K562 (cell line): ENCODE measurements around the gene PTGIS. TPM values are rescaled to one million over a fixed set of nuclear protein-coding genes. Genes with fewer than 3 reads are reported as not detected.

Experiments
- ATAC-seq: fragments of 200-7000 bp; cut with Tn5 transposase; 3 replicates; pipeline ENCODE4 v1.9.1; 2020; ENCODE audit warnings: moderate library complexity
- BruUV-seq: library from RNA; stranded (reverse); fragments of 400-500 nt; replicated peaks from 2 replicates; lab custom pipeline; 2021; lab: Mats Ljungman, UMichigan
- CTCF ChIA-PET: fragments of 300-600 bp; formaldehyde crosslinking; extraction: SDS; loops from one replicate; lab custom pipeline; 2021; ENCODE audit warnings: low intra/inter-chr PET ratio; lab: Yijun Ruan, JAX
- POLR2A ChIA-PET: fragments of 300-600, 350-650 bp; sonication (Branson Sonifier 250); formaldehyde crosslinking; extraction: SDS; loops from one replicate; lab custom pipeline; 2021; ENCODE audit warnings: antibody characterized with exemption, inconsistent platforms; lab: Yijun Ruan, JAX
- DNase-seq, 4 experiments: peaks; one replicate each; pipeline versions ENCODE4 v3.0.0 to v3.0.0-alpha.2; 2011 to 2018; ENCODE audit warnings: low spot score in 3 of 4, mixed read lengths in 3 of 4; ENCODE audit errors: extremely low read depth in 1 of 4
- FAIRE-seq: peaks from 2 replicates; lab custom pipeline; 2011; peaks lifted over from hg19 to GRCh38; lab: Jason Lieb, UNC
- H2AFZ ChIP-seq: 2 replicates; pipeline ENCODE4 v1.6.0; 2011; ENCODE audit warnings: low read depth, low read length, control low read depth, inconsistent platforms
- H3K27ac ChIP-seq: fragments of 200-600 bp; 3 replicates; pipeline ENCODE4 v1.8.0; 2011; ENCODE audit warnings: low read depth, mild to moderate bottlenecking, control low read depth, inconsistent platforms, low read length, moderate library complexity, mixed read lengths; ENCODE audit errors: extremely low read depth
- H3K27me3 ChIP-seq, 2 experiments: fragments of 300-600 bp in 1 of 2; 2 replicates in 1 of 2; 3 replicates in 1 of 2; pipeline versions ENCODE4 v1.6.0 to v1.8.0; 2011; ENCODE audit warnings: inconsistent platforms in 2 of 2, low read length in 2 of 2, mild to moderate bottlenecking in 1 of 2, mixed read lengths in 1 of 2, moderate library complexity in 1 of 2; ENCODE audit not compliant: control insufficient read depth in 2 of 2, insufficient read depth in 2 of 2
- H3K36me3 ChIP-seq: fragments of 300-600 bp; 3 replicates; pipeline ENCODE4 v1.8.0; 2011; ENCODE audit warnings: mild to moderate bottlenecking, low read length, inconsistent platforms; ENCODE audit not compliant: control insufficient read depth, insufficient read depth
- H3K4me1 ChIP-seq, 2 experiments: fragments of 200-600 bp in 1 of 2; replicated peaks in 1 of 2; 2 replicates in 1 of 2; 3 replicates in 1 of 2; pipeline versions ENCODE4 v1.5.1 to v1.8.0; 2011; ENCODE audit warnings: inconsistent platforms in 2 of 2, low read length in 2 of 2, mild to moderate bottlenecking in 1 of 2, mixed read lengths in 1 of 2, moderate library complexity in 1 of 2; ENCODE audit not compliant: control insufficient read depth in 2 of 2, insufficient read depth in 2 of 2
- H3K4me2 ChIP-seq: 2 replicates; pipeline ENCODE4 v1.6.1; 2011; ENCODE audit warnings: low read length, control low read depth, inconsistent platforms, mixed read lengths; ENCODE audit not compliant: insufficient read depth
- H3K4me3 ChIP-seq: fragments of 200-600 bp; sonication (generic), shearing (Covaris generic); 2 replicates; pipeline ENCODE4 v1.5.1; 2016; ENCODE audit warnings: control low read depth, inconsistent platforms
- H3K79me2 ChIP-seq: fragments of 200-600 bp; 3 replicates; pipeline ENCODE4 v1.8.0; 2011; ENCODE audit warnings: low read length, inconsistent platforms; ENCODE audit not compliant: control insufficient read depth, insufficient read depth
- H3K9ac ChIP-seq, 2 experiments: 2 replicates each; pipeline versions ENCODE4 v1.6.0 to v1.6.1; 2011; ENCODE audit warnings: low read depth in 2 of 2, low read length in 2 of 2, control low read depth in 1 of 2, inconsistent platforms in 1 of 2, mild to moderate bottlenecking in 1 of 2, mixed read lengths in 1 of 2; ENCODE audit not compliant: insufficient read depth in 1 of 2
- H3K9me1 ChIP-seq: one replicate; pipeline ENCODE4 v1.6.0; 2011; ENCODE audit warnings: inconsistent platforms, mild to moderate bottlenecking, low read length, moderate library complexity; ENCODE audit not compliant: control insufficient read depth, insufficient read depth
- H3K9me3 ChIP-seq: replicated peaks from 2 replicates; pipeline ENCODE4 v1.5.1; 2011; ENCODE audit warnings: low read depth, low read length, inconsistent platforms; ENCODE audit not compliant: control insufficient read depth, insufficient read depth
- H4K20me1 ChIP-seq: replicated peaks from 2 replicates; pipeline ENCODE4 v1.6.1; 2011; ENCODE audit warnings: low read length, inconsistent platforms, mixed read lengths; ENCODE audit not compliant: control insufficient read depth, insufficient read depth
- BRD9 ChIP-seq: fragments of 450-650 bp; IDR thresholded peaks from 2 replicates; pipeline ENCODE4 v1.6.1; 2018; ENCODE audit warnings: low read depth; ENCODE audit not compliant: partially characterized antibody
- CLOCK ChIP-seq: fragments of 250-450 bp; sonication (Bioruptor Pico); IDR thresholded peaks from 2 replicates; pipeline ENCODE4 v1.4.0; 2020; ENCODE audit warnings: mild to moderate bottlenecking, moderate library complexity, borderline replicate concordance
- FOXJ2 ChIP-seq: fragments of 200-800 bp; sonication (Bioruptor generic); IDR thresholded peaks from 2 replicates; pipeline ENCODE4 v1.6.1; 2016; ENCODE audit warnings: missing genetic modification characterization, missing compliant biosample characterization
- HEY1 ChIP-seq: fragments of 250-450 bp; sonication (Bioruptor Pico); IDR thresholded peaks from 2 replicates; pipeline ENCODE4 v1.5.0; 2020; ENCODE audit warnings: mild to moderate bottlenecking, moderate library complexity, borderline replicate concordance
- NCOA1 ChIP-seq: fragments of 450-650 bp; IDR thresholded peaks from 2 replicates; pipeline ENCODE4 v1.6.1; 2016; ENCODE audit warnings: low read depth
- NCOR1 ChIP-seq: fragments of 450-650 bp; IDR thresholded peaks from 2 replicates; pipeline ENCODE4 v1.6.1; 2016; ENCODE audit warnings: mild to moderate bottlenecking, moderate library complexity
- POLR2AphosphoS5 ChIP-seq: IDR thresholded peaks from 2 replicates; pipeline ENCODE4 v1.6.1; 2011; ENCODE audit warnings: mild to moderate bottlenecking, low read depth, low read length, moderate library complexity; ENCODE audit not compliant: control insufficient read depth, insufficient read depth
- RBM15 ChIP-seq: fragments of 200-400 bp; formaldehyde crosslinking; IDR thresholded peaks from 2 replicates; pipeline ENCODE4 v1.6.1; 2018; ENCODE audit warnings: mild to moderate bottlenecking, low read length, moderate library complexity; ENCODE audit not compliant: insufficient read depth
- RBM25 ChIP-seq: fragments of 200-400 bp; formaldehyde crosslinking; IDR thresholded peaks from 2 replicates; pipeline ENCODE4 v1.6.1; 2018; ENCODE audit warnings: low read length, low read depth, moderate library complexity; ENCODE audit not compliant: severe bottlenecking
- SRF ChIP-seq, 2 experiments: fragments of 250-450, 450-650 bp in 1 of 2; sonication (Bioruptor Pico) in 1 of 2; sonication (generic) in 1 of 2; formaldehyde crosslinking; IDR thresholded peaks; 2 replicates each; pipeline versions ENCODE4 v1.5.0 to v1.5.1; 2020 to 2022; ENCODE audit warnings: mild to moderate bottlenecking in 1 of 2, missing genetic modification reagents in 1 of 2
- ZNF184 ChIP-seq: sonication (generic); formaldehyde crosslinking; IDR thresholded peaks from 2 replicates; pipeline ENCODE4 v1.5.0; 2020; ENCODE audit warnings: missing genetic modification reagents
- ZNF217 ChIP-seq: sonication (generic); formaldehyde crosslinking; IDR thresholded peaks from 2 replicates; pipeline ENCODE4 v1.8.0; 2022; ENCODE audit warnings: mild to moderate bottlenecking, missing genetic modification reagents
- ZNF3 ChIP-seq: fragments of 250-450 bp; sonication (Bioruptor Pico); IDR thresholded peaks from 2 replicates; pipeline ENCODE4 v1.5.0; 2021; ENCODE audit warnings: mild to moderate bottlenecking, moderate library complexity
- WGBS: fragments of 100-300 bp; shearing (Covaris generic); methylation state at CpG from one replicate; pipeline ENCODE4 v1.1.6; 2016; ENCODE audit warnings: low coverage, mixed read lengths; ENCODE audit not compliant: insufficient coverage; ENCODE audit errors: missing lambda C conversion rate; 5-methylcytosine and 5-hydroxymethylcytosine counted together
- in situ Hi-C: fragments of 300-500 bp; cut with MboI; formaldehyde crosslinking; loops from 4 replicates; pipeline ENCODE4 v1.15.0; 2018; ENCODE audit warnings: inconsistent platforms, mixed read lengths
- intact Hi-C: fragments of 100-400 bp; cut with micrococcal nuclease; formaldehyde crosslinking; loops from 2 replicates; pipeline ENCODE4 v1.14.2; 2022
- polyA plus RNA-seq, 8 experiments: library from polyadenylated mRNA; depleted of rRNA in 4 of 8; stranded (reverse) in 5 of 8; unstranded in 3 of 8; fragments of >200 nt; fragmentation: Nextera tagmentation in 2 of 8; fragmentation: Illumina TruSeq in 1 of 8; extraction: Ambion mirVana in 2 of 8; extraction: Trizol in 1 of 8; gene quantifications; 2 replicates each; pipeline versions ENCODE4 v1.2.1 to v1.2.3, GENCODE V29; 2011 to 2014; ENCODE audit warnings: inconsistent platforms in 1 of 8, missing spikeins in 1 of 8
- total RNA-seq, 7 experiments: library from RNA; depleted of rRNA in 6 of 7; stranded (reverse); fragments of >200 nt in 6 of 7; fragmentation: Illumina TruSeq in 2 of 7; extraction: Trizol in 2 of 7; gene quantifications; 2 replicates each; pipeline versions ENCODE4 v1.2.1 to v1.2.3, GENCODE V29; 2011 to 2021; ENCODE audit warnings: low replicate concordance in 1 of 7

PTGIS gene
- total and polyA plus RNA-seq, 9 of the 15 experiments (the other 6 are each of a cell fraction or from before 2014, with no cell fraction given), result not detected

- no peak for DNase-seq
- ATAC-seq, result no peak
- TF ChIP-seq SRF (CRISPR knock-in tag; IDR thresholded peaks at IDR 0.05) (no peak), RBM25 (peak; percentile 52), FOXJ2 (no peak)
- intact Hi-C loops (no loop called here), in situ Hi-C loops (no loop called here)
- ChIA-PET CTCF (interaction anchor here (0.6 kb wide), 1 partner anchor 71 kb away, joined by 3 read pairs; no protein-coding TSS in a partner anchor), POLR2A (interaction anchor here (0.7 to 0.8 kb wide), 2 partner anchors 32 to 332 kb away, joined by 3 read pairs; no protein-coding TSS in a partner anchor)
- H3K36me3 ChIP-seq, result no peaks in the 10 kb centered on the region
- H3K9me1 ChIP-seq, result no peaks in the 10 kb centered on the region
- BruUV-seq, result no TSS peak
- H3K79me2 ChIP-seq, result no peaks in the 10 kb centered on the region
- no peak for FAIRE-seq
- no peaks in the 10 kb centered on the region for H4K20me1 ChIP-seq
- H3K4me1 ChIP-seq, result no peaks in the 10 kb centered on the region
- peaks cover 14 to 47% of the 10 kb centered on the region in 2 experiments; a peak in 4 of 5 replicates for H3K27me3 ChIP-seq
- H3K9me3 ChIP-seq, result no peaks in the 10 kb centered on the region
- H3K4me3 ChIP-seq, result no peak overlapping the region
- no peak overlapping the region for H3K9ac ChIP-seq
- H3K4me2 ChIP-seq, result no peak overlapping the region
- no peak overlapping the region for H2AFZ ChIP-seq
- 0% methylated on average over 9 of the region's 9 CpGs for WGBS
- no peak overlapping the region for H3K27ac ChIP-seq
Observed at GRCh38 chr20:49461894-49462620, 105.9 kb downstream of the PTGIS start.

GRCh38 chr20:49460916-49461315, 107.0 kb downstream of the PTGIS start:
- FAIRE-seq (no peak), DNase-seq (no peak), ATAC-seq (no peak)
- Histone ChIP-seq H3K36me3 (no peaks in the 10 kb centered on the region), H3K9ac (no peak overlapping the region), H3K9me3 (no peaks in the 10 kb centered on the region), H3K79me2 (no peaks in the 10 kb centered on the region), H4K20me1 (no peaks in the 10 kb centered on the region), H3K27ac (no peak overlapping the region), H3K4me1 (no peaks in the 10 kb centered on the region), H3K9me1 (no peaks in the 10 kb centered on the region), H3K4me2 (no peak overlapping the region), H2AFZ (no peak overlapping the region), H3K4me3 (no peak overlapping the region), H3K27me3 (peaks cover 21 to 59% of the 10 kb centered on the region in 2 experiments; a peak in 4 of 5 replicates)
- 0% methylated on average over 5 of the region's 5 CpGs for WGBS
- POLR2A ChIA-PET, result no interaction called here
- in situ Hi-C loops (no loop called here), intact Hi-C loops (no loop called here)
- CTCF ChIA-PET, result no interaction called here
- BruUV-seq, result no TSS peak
- TF ChIP-seq NCOR1, result no peak
- no peak for TF ChIP-seq SRF (CRISPR knock-in tag; IDR thresholded peaks at IDR 0.05)
- TF ChIP-seq RBM15, result no peak
- TF ChIP-seq NCOA1, result no peak
- TF ChIP-seq POLR2AphosphoS5, result no peak
- no peak for TF ChIP-seq ZNF217
- no peak for TF ChIP-seq BRD9
- TF ChIP-seq CLOCK (CRISPR knock-in tag), result no peak
- no peak for TF ChIP-seq ZNF3 (CRISPR knock-in tag)
- no peak for TF ChIP-seq ZNF184
- TF ChIP-seq HEY1 (CRISPR knock-in tag), result no peak
